Midbrain (tissue), 1 donor: Measurements from ENCODE around the gene MICALL1.
"Not testable (repeated sequence)": the region's sequence is repeated elsewhere in the genome, so short reads cannot be mapped to it uniquely, and the experiment has no call there.

Experiments
- DNase-seq: peaks from one replicate; lab custom pipeline; 2025; lab: John Stamatoyannopoulos, UW

Gene MICALL1

GRCh38 chr22:37954686-37955085 is 48.6 kb downstream of the MICALL1 start:
- no peak for DNase-seq

- DNase-seq, result not testable (repeated sequence)
These were observed 49.8 kb downstream of the MICALL1 start for GRCh38 chr22:37955825-37956397.

- no peak for DNase-seq
These were observed 51.1 kb downstream of the MICALL1 start for GRCh38 chr22:37957232-37957631.

GRCh38 chr22:37959231-37959825 is 53.2 kb downstream of the MICALL1 start:
- no peak for DNase-seq

GRCh38 chr22:37961062-37961461 is 55.0 kb downstream of the MICALL1 start:
- no peak for DNase-seq

- no peak for DNase-seq
These were observed 60.0 kb downstream of the MICALL1 start for GRCh38 chr22:37965940-37966664.

GRCh38 chr22:37967147-37967546 is 61.0 kb downstream of the MICALL1 start:
- no peak for DNase-seq

- DNase-seq, result no peak
These were observed 61.7 kb downstream of the MICALL1 start for GRCh38 chr22:37967637-37968451.

GRCh38 chr22:37968452-37969251 is 62.6 kb downstream of the MICALL1 start:
- DNase-seq, result peak; percentile 82

- DNase-seq, result no peak
These were observed 64.8 kb downstream of the MICALL1 start for GRCh38 chr22:37970864-37971263.

- no peak for DNase-seq
These were observed 65.7 kb downstream of the MICALL1 start for GRCh38 chr22:37971475-37972434.

- DNase-seq, result no peak
These were observed 66.4 kb downstream of the MICALL1 start for GRCh38 chr22:37972527-37972926.

GRCh38 chr22:37973271-37974170 is 67.4 kb downstream of the MICALL1 start:
- no peak for DNase-seq

GRCh38 chr22:37975153-37975552 is 69.1 kb downstream of the MICALL1 start:
- DNase-seq, result no peak

GRCh38 chr22:37976022-37976421 is 69.9 kb downstream of the MICALL1 start:
- DNase-seq, result not testable (repeated sequence)

GRCh38 chr22:37976547-37976946 is 70.5 kb downstream of the MICALL1 start:
- no peak for DNase-seq

GRCh38 chr22:37979782-37980181 is 73.7 kb downstream of the MICALL1 start:
- peak; percentile 30 for DNase-seq

GRCh38 chr22:37981282-37982011 is 75.3 kb downstream of the MICALL1 start:
- no peak for DNase-seq
